ENCODE results near the gene ARPC1B. TPM values are rescaled to one million over a fixed set of nuclear protein-coding genes. Genes with fewer than 3 reads are reported as not detected.
"Not testable (repeated sequence)": the region's sequence is repeated elsewhere in the genome, so short reads cannot be mapped to it uniquely, and the experiment has no call there.

The ARPC1B gene
- total RNA-seq, 1 donor from 2014 or later = 55.0 TPM

GRCh38 chr7:99415513-99416127 is 41.1 kb downstream of the ARPC1B start:
- not testable (repeated sequence) for H3K27ac Mint-ChIP-seq; H3K4me1 Mint-ChIP-seq (ENCODE audit: unreplicated experiment); H3K4me3 Mint-ChIP-seq; H3K27me3 Mint-ChIP-seq; DNase-seq (ENCODE audit: extremely low spot score, unreplicated experiment); H3K9me3 Mint-ChIP-seq
- peak; percentile 76 for TF ChIP-seq CTCF (conservative IDR thresholded peaks at IDR 0.05)
- H3K36me3 Mint-ChIP-seq = peaks cover 26% of the 10 kb centered on the region

GRCh38 chr7:99418260-99418659 is 43.7 kb downstream of the ARPC1B start:
- Mint-ChIP-seq H3K27me3 (no peaks in the 10 kb centered on the region), H3K9me3 (no peaks in the 10 kb centered on the region), H3K36me3 (peaks cover 22% of the 10 kb centered on the region), H3K27ac (no peak overlapping the region), H3K4me3 (no peak overlapping the region), H3K4me1 (ENCODE audit: unreplicated experiment) (no peaks in the 10 kb centered on the region)
- no peak for TF ChIP-seq CTCF (conservative IDR thresholded peaks at IDR 0.05)
- DNase-seq (ENCODE audit: extremely low spot score, unreplicated experiment) = no peak

DNA sequence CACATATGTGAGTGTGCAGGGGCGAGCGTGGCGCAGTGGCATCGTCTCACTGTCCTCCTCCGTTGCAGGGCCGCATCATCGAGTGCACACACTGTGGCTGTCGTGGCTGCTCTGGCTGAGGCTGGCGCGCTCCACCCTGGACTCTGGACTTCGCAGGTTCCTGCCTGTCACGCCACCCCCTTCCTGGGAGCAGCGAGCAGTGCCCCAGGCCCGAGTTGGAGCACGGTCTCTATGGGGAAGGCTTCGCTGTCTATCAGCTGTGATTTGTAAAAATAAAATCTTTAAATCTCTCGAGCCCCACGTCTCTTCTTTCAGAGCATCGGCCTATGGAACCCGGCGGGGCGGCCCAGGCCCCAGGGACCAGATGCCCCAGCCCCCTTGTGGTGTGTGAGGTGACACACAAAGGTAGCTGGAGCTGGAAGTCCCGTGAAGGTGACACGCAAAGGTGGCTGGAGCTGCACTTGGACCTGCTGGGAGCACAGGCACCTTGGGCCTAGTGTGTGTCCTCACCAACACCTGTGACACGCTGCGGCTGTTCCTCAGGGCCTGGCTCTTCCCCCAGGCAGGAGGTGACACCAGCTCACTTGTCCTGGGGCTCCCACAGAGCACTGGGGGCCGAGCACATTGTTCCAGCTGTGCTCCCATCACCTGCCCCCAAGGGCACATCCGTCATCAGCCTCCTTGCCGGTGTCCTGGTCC is 44.9 kb downstream of the ARPC1B start:
- H3K27me3 Mint-ChIP-seq = no peaks in the 10 kb centered on the region
- H3K9me3 Mint-ChIP-seq = no peaks in the 10 kb centered on the region
- no peak overlapping the region for H3K4me3 Mint-ChIP-seq
- no peaks in the 10 kb centered on the region for H3K4me1 Mint-ChIP-seq (ENCODE audit: unreplicated experiment)
- H3K27ac Mint-ChIP-seq = no peak overlapping the region
- TF ChIP-seq CTCF (conservative IDR thresholded peaks at IDR 0.05) = no peak
- DNase-seq (ENCODE audit: extremely low spot score, unreplicated experiment) = no peak
- H3K36me3 Mint-ChIP-seq = peaks cover 21% of the 10 kb centered on the region

DNA sequence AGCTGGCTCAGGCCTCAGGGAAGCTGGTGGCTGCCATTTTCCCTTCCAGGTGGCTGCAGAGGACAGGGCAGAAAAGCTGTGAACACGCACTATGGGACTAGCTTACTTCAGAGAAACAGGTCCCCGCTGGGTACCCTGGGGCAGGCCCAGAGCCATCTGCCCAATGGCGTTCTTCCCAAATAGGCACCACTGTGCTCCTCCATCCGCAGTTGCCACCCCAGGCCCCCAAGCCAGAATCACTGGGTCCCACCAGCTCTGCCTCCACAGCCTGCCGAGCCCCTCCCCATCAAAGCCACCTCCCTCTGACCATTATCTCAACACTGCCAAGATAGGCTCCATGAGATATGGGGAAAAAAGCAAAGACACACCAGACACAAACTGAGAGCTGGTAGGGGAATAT is 45.7 kb downstream of the ARPC1B start:
- Mint-ChIP-seq H3K4me1 (ENCODE audit: unreplicated experiment) (no peaks in the 10 kb centered on the region), H3K27ac (no peak overlapping the region), H3K4me3 (no peak overlapping the region), H3K9me3 (no peaks in the 10 kb centered on the region), H3K36me3 (peaks cover 15% of the 10 kb centered on the region), H3K27me3 (no peaks in the 10 kb centered on the region)
- no peak for TF ChIP-seq CTCF (conservative IDR thresholded peaks at IDR 0.05)
- DNase-seq (ENCODE audit: extremely low spot score, unreplicated experiment) = no peak

DNA sequence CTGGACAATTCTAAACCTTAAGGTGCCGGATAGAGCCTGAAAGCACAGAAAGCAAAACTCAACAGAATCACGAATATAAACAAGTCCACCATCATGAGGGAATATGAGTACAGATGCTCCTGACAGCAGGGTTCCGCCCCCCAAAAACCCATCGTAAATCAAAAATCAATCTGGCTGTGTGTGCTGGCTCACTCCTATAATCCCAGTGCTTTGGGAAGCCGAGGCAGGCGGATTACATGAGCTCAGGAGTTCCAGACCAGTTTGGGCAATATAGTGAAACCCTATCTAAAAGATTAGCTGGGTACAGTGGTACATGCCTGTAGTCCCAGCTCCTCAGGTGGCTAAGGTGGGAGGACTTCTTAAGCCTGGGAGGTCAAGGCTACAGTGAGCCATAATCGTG is 46.5 kb downstream of the ARPC1B start:
- H3K27ac Mint-ChIP-seq = no peak overlapping the region
- DNase-seq (ENCODE audit: extremely low spot score, unreplicated experiment) = no peak
- no peak for TF ChIP-seq CTCF (conservative IDR thresholded peaks at IDR 0.05)
- no peaks in the 10 kb centered on the region for H3K27me3 Mint-ChIP-seq
- no peaks in the 10 kb centered on the region for H3K9me3 Mint-ChIP-seq
- peaks cover 12% of the 10 kb centered on the region for H3K36me3 Mint-ChIP-seq
- H3K4me3 Mint-ChIP-seq = no peak overlapping the region
- no peaks in the 10 kb centered on the region for H3K4me1 Mint-ChIP-seq (ENCODE audit: unreplicated experiment)
